Measurements from ENCODE around the gene SLC26A11.
"Not testable (repeated sequence)": the region's sequence is repeated elsewhere in the genome, so short reads cannot be mapped to it uniquely, and the experiment has no call there.

Gene SLC26A11

GRCh38 chr17:80242505-80242904 is 22.3 kb downstream of the SLC26A11 start:
- ChIA-PET CTCF (no interaction called here), POLR2A (no interaction called here)
- DNase-seq (ENCODE audit: extremely low spot score) = no peak
- no peak for TF ChIP-seq ARNT (IDR thresholded peaks at IDR 0.05)
- TF ChIP-seq PKNOX1 (IDR thresholded peaks at IDR 0.05) = no peak
- no peak for TF ChIP-seq FOXK2 (IDR thresholded peaks at IDR 0.05)
- no peak for TF ChIP-seq SUZ12 (IDR thresholded peaks at IDR 0.05)
- TF ChIP-seq L3MBTL2 (conservative IDR thresholded peaks at IDR 0.05) = no peak
- no peak for TF ChIP-seq FOXM1 (IDR thresholded peaks at IDR 0.05; ENCODE audit: borderline replicate concordance)
- TF ChIP-seq BHLHE40 (IDR thresholded peaks at IDR 0.05; ENCODE audit: borderline replicate concordance) = no peak
- no peak for TF ChIP-seq LEF1 (IDR thresholded peaks at IDR 0.05; ENCODE audit: borderline replicate concordance)
- TF ChIP-seq CTBP1 (IDR thresholded peaks at IDR 0.05; ENCODE audit: borderline replicate concordance) = no peak
- TF ChIP-seq TARDBP (IDR thresholded peaks at IDR 0.05) = no peak
- no peak for TF ChIP-seq NFRKB (IDR thresholded peaks at IDR 0.05)
- TF ChIP-seq ZNF384 (IDR thresholded peaks at IDR 0.05) = no peak
- no peak for TF ChIP-seq FOXA1 (IDR thresholded peaks at IDR 0.05)
- no peak for TF ChIP-seq HDGF (IDR thresholded peaks at IDR 0.05; ENCODE audit: borderline replicate concordance)
- no peak for TF ChIP-seq SP1 (IDR thresholded peaks at IDR 0.05)
- TF ChIP-seq ELF4 (IDR thresholded peaks at IDR 0.05) = no peak

GRCh38 chr17:80243526-80244433 is 23.6 kb downstream of the SLC26A11 start:
- ChIA-PET POLR2A (no interaction called here), CTCF (no interaction called here)
- no peak for TF ChIP-seq CTBP1 (IDR thresholded peaks at IDR 0.05; ENCODE audit: borderline replicate concordance)
- TF ChIP-seq HDGF (IDR thresholded peaks at IDR 0.05; ENCODE audit: borderline replicate concordance) = no peak
- no peak for TF ChIP-seq ELF4 (IDR thresholded peaks at IDR 0.05)
- no peak for TF ChIP-seq FOXA1 (IDR thresholded peaks at IDR 0.05)
- TF ChIP-seq LEF1 (IDR thresholded peaks at IDR 0.05; ENCODE audit: borderline replicate concordance) = no peak
- DNase-seq (ENCODE audit: extremely low spot score) = no peak

GRCh38 chr17:80244448-80244847 is 24.2 kb downstream of the SLC26A11 start:
- POLR2A ChIA-PET; DNase-seq (ENCODE audit: extremely low spot score); CTCF ChIA-PET: not testable (repeated sequence)

- POLR2A ChIA-PET = no interaction called here
- TF ChIP-seq ELF4 (IDR thresholded peaks at IDR 0.05) (no peak), PKNOX1 (IDR thresholded peaks at IDR 0.05) (no peak), FOXA1 (IDR thresholded peaks at IDR 0.05) (no peak), TARDBP (IDR thresholded peaks at IDR 0.05) (no peak), HDGF (IDR thresholded peaks at IDR 0.05; ENCODE audit: borderline replicate concordance) (no peak), CTBP1 (IDR thresholded peaks at IDR 0.05; ENCODE audit: borderline replicate concordance) (no peak), LEF1 (IDR thresholded peaks at IDR 0.05; ENCODE audit: borderline replicate concordance) (no peak), ZNF384 (IDR thresholded peaks at IDR 0.05) (no peak), NFRKB (IDR thresholded peaks at IDR 0.05) (no peak), SUZ12 (IDR thresholded peaks at IDR 0.05) (no peak), BHLHE40 (IDR thresholded peaks at IDR 0.05; ENCODE audit: borderline replicate concordance) (no peak), FOXK2 (IDR thresholded peaks at IDR 0.05) (no peak), SP1 (IDR thresholded peaks at IDR 0.05) (no peak), FOXM1 (IDR thresholded peaks at IDR 0.05; ENCODE audit: borderline replicate concordance) (no peak), L3MBTL2 (conservative IDR thresholded peaks at IDR 0.05) (no peak), ARNT (IDR thresholded peaks at IDR 0.05) (no peak)
- CTCF ChIA-PET = no interaction called here
- DNase-seq (ENCODE audit: extremely low spot score) = no peak
Measured at GRCh38 chr17:80244871-80245509, 24.8 kb downstream of the SLC26A11 start.

- no peak for DNase-seq (ENCODE audit: extremely low spot score)
- POLR2A ChIA-PET = no interaction called here
- TF ChIP-seq ELF4 (IDR thresholded peaks at IDR 0.05) = no peak
- TF ChIP-seq CTBP1 (IDR thresholded peaks at IDR 0.05; ENCODE audit: borderline replicate concordance) = no peak
- TF ChIP-seq ZNF384 (IDR thresholded peaks at IDR 0.05) = no peak
- TF ChIP-seq SP1 (IDR thresholded peaks at IDR 0.05) = no peak
- TF ChIP-seq ARNT (IDR thresholded peaks at IDR 0.05) = no peak
- TF ChIP-seq FOXA1 (IDR thresholded peaks at IDR 0.05) = no peak
- TF ChIP-seq TARDBP (IDR thresholded peaks at IDR 0.05) = no peak
- no peak for TF ChIP-seq L3MBTL2 (conservative IDR thresholded peaks at IDR 0.05)
- CTCF ChIA-PET = no interaction called here
Measured at GRCh38 chr17:80245566-80246265, 25.5 kb downstream of the SLC26A11 start.

- ChIA-PET POLR2A (no interaction called here), CTCF (no interaction called here)
- no peak for TF ChIP-seq BHLHE40 (IDR thresholded peaks at IDR 0.05; ENCODE audit: borderline replicate concordance)
- no peak for TF ChIP-seq FOXA1 (IDR thresholded peaks at IDR 0.05)
- TF ChIP-seq LEF1 (IDR thresholded peaks at IDR 0.05; ENCODE audit: borderline replicate concordance) = no peak
- no peak for TF ChIP-seq CTBP1 (IDR thresholded peaks at IDR 0.05; ENCODE audit: borderline replicate concordance)
- TF ChIP-seq SUZ12 (IDR thresholded peaks at IDR 0.05) = no peak
- no peak for TF ChIP-seq ARNT (IDR thresholded peaks at IDR 0.05)
- no peak for TF ChIP-seq HDGF (IDR thresholded peaks at IDR 0.05; ENCODE audit: borderline replicate concordance)
- no peak for TF ChIP-seq ZNF384 (IDR thresholded peaks at IDR 0.05)
- DNase-seq (ENCODE audit: extremely low spot score) = no peak
Measured at GRCh38 chr17:80246266-80246681, 26.0 kb downstream of the SLC26A11 start.

Measured in HEK293T (cell line).